ENCODE data around the gene NSUN2.

NSUN2 gene

DNA sequence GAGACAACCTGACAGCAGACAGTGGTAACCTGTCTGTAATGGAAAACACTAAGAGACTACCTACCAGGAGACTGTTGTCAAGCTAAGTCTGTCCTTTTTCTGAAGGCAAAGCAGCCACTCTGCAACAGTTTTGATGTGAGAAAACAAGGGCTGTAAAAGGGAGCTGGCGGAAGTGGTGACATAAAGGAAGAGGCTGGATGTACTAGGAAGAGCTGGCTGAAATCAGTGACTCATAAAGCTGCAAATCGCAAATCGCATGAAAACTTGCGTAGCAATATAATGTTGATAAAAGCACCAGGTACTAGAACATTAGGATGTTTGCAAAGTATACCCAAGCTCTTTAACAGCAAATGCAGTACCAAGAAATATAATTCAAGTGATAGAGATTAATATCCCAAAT is 1.4 kb downstream of the NSUN2 start:
- Histone ChIP-seq H3K36me3 (ENCODE audit: control insufficient read depth, insufficient read depth, low read length) (peaks cover 56% of the 10 kb centered on the region), H3K4me1 (ENCODE audit: control insufficient read depth, insufficient read depth, low read length, poor library complexity, severe bottlenecking) (peaks cover 10% of the 10 kb centered on the region), H3K9me3 (ENCODE audit: control insufficient read depth, low read length) (no peaks in the 10 kb centered on the region), H3K4me3 (ENCODE audit: extremely low read depth, insufficient read depth, low read length, poor library complexity, severe bottlenecking) (peak overlapping the region; percentile 94), H3K27ac (ENCODE audit: low read depth, low read length, severe bottlenecking) (no peak overlapping the region)
- WGBS, 2 experiments (ENCODE audit: insufficient coverage in 2 of 2): 91 to 100% methylated on average over 1 to 4 of the region's 4 CpGs

DNA sequence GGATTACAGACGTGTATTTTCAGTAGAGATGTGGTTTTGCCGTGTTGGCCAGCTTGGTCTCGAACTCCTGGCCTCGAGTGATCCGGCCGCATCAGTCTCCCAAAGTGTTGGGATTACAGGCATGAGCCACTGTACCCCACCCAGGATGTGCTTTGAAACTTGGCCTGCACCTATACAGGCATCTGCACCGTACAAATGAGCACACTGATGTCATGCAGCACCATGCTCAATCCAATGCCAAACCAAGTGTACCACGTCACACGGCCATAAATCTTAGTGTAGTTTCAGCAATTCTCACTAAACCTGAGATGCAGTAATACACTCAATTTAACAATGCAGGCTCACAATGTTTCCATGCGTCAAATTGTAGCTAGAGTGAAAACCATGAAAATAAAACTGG is 6.3 kb downstream of the NSUN2 start:
- peaks cover 93% of the 10 kb centered on the region for H3K36me3 ChIP-seq (ENCODE audit: control insufficient read depth, insufficient read depth, low read length)
- no peak overlapping the region for H3K4me3 ChIP-seq (ENCODE audit: extremely low read depth, insufficient read depth, low read length, poor library complexity, severe bottlenecking)
- H3K27ac ChIP-seq (ENCODE audit: low read depth, low read length, severe bottlenecking): no peak overlapping the region
- H3K4me1 ChIP-seq (ENCODE audit: control insufficient read depth, insufficient read depth, low read length, poor library complexity, severe bottlenecking): peaks cover 4% of the 10 kb centered on the region
- WGBS, 2 experiments (ENCODE audit: insufficient coverage in 2 of 2): 96 to 97% methylated on average over 10 of the region's 10 CpGs
- H3K9me3 ChIP-seq (ENCODE audit: control insufficient read depth, low read length): no peaks in the 10 kb centered on the region

DNA sequence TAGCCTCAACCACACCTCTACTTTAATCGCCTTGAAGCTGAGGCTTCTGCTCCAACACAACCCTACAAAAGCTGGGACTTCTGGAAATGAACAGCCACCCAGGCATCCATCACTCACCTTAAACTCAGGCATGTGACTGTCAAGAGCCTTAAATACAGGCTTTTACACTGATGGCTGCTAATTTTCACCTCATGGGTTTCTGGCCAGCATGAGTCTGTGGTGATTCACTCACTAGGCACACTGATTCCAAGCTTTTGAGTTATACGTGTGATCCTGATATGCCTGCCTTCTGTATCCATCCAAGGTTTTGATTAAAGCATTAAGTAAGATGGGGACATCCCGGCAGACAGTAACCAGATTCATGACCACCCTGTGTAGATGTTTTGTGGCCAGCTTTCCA is 8.9 kb downstream of the NSUN2 start:
- Histone ChIP-seq H3K4me1 (ENCODE audit: control insufficient read depth, insufficient read depth, low read length, poor library complexity, severe bottlenecking) (no peaks in the 10 kb centered on the region), H3K4me3 (ENCODE audit: extremely low read depth, insufficient read depth, low read length, poor library complexity, severe bottlenecking) (no peak overlapping the region), H3K36me3 (ENCODE audit: control insufficient read depth, insufficient read depth, low read length) (peaks cover 93% of the 10 kb centered on the region), H3K27ac (ENCODE audit: low read depth, low read length, severe bottlenecking) (no peak overlapping the region), H3K9me3 (ENCODE audit: control insufficient read depth, low read length) (no peaks in the 10 kb centered on the region)
- 76 to 100% methylated on average over 1 to 3 of the region's 3 CpGs for WGBS, 2 experiments (ENCODE audit: insufficient coverage in 2 of 2)

DNA sequence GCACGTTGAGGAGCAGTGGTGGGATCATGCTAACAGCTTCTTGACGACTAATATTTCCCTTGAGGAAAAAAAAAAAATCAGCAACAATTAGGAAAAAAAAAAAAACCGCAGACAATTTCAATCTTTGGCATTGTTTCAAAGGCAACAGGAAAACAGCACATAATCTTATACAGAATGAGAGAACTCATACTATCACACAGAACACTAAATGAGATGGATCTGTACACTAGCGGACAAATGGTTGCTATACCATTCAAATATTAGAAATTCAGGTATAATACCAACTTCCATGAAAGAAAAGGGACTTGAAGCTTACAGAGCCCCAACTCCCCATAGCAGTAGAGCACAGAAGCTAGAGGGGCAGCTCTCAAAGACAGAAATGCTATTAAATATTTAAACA is 9.6 kb downstream of the NSUN2 start:
- no peak overlapping the region for H3K4me3 ChIP-seq (ENCODE audit: extremely low read depth, insufficient read depth, low read length, poor library complexity, severe bottlenecking)
- no peak overlapping the region for H3K27ac ChIP-seq (ENCODE audit: low read depth, low read length, severe bottlenecking)
- 87 to 90% methylated on average over 2 of the region's 4 CpGs for WGBS, 2 experiments (ENCODE audit: insufficient coverage in 2 of 2)
- H3K36me3 ChIP-seq (ENCODE audit: control insufficient read depth, insufficient read depth, low read length): peaks cover 91% of the 10 kb centered on the region
- H3K4me1 ChIP-seq (ENCODE audit: control insufficient read depth, insufficient read depth, low read length, poor library complexity, severe bottlenecking): no peaks in the 10 kb centered on the region
- no peaks in the 10 kb centered on the region for H3K9me3 ChIP-seq (ENCODE audit: control insufficient read depth, low read length)

DNA sequence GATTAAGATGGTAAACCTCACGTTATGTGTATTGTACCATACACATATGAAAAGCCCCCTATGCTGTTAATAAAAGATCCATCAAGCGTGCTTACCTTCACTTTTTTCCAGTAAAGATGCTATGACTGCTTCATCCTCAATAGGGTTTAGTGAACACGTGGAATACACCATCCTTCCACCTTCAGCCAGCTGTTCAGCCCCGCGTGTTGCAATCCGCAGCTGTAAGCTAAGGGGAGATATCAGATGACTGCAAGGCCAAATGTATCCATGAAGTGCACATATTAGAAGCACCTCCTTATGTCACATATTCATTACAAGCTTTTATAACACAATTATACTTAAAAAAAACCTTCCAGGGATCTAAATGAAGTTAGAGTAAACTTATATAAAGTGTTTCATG is 16.2 kb downstream of the NSUN2 start:
- Histone ChIP-seq H3K4me1 (ENCODE audit: control insufficient read depth, insufficient read depth, low read length, poor library complexity, severe bottlenecking) (no peaks in the 10 kb centered on the region), H3K9me3 (ENCODE audit: control insufficient read depth, low read length) (no peaks in the 10 kb centered on the region), H3K36me3 (ENCODE audit: control insufficient read depth, insufficient read depth, low read length) (peaks cover 92% of the 10 kb centered on the region), H3K4me3 (ENCODE audit: extremely low read depth, insufficient read depth, low read length, poor library complexity, severe bottlenecking) (no peak overlapping the region), H3K27ac (ENCODE audit: low read depth, low read length, severe bottlenecking) (no peak overlapping the region)
- WGBS, 2 experiments (ENCODE audit: insufficient coverage in 2 of 2): 100% methylated on average over 2 of the region's 6 CpGs

DNA sequence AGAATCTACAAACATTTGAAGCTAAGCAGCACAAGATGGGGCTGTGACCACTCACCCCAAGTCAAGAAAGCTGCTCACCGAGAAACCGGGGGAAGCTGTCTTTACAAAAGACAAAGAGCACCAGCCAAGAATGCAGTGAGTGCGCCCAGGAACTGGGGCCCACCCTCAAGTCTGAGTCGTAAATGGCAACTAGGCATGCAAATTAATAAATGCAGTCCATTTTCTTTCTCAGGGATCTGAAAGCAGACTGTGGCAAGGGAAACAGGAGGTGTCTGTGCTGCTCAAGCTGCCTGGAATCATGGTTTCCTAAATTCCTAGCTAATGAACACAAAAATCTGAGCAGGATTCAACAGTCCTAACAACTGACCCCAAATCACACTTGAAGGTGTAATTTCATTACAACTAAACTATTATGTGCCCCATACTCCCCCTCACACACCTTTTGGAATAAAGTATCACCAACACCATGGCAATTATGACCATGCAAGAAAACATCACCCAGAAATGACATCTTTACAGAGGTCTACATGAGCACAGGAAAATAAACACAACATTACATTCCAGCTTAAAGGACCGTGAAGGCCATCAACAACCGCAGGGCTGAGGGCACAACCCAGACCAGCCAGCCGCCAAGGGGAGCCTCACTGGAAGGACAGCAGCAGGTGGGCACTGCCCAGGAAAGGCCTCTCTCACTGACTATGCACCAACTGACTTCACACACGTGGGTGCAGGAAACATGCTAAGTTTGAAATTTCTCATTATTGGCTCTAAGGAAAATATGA is 17.6 kb downstream of the NSUN2 start:
- Histone ChIP-seq H3K36me3 (ENCODE audit: control insufficient read depth, insufficient read depth, low read length) (peaks cover 91% of the 10 kb centered on the region), H3K4me1 (ENCODE audit: control insufficient read depth, insufficient read depth, low read length, poor library complexity, severe bottlenecking) (no peaks in the 10 kb centered on the region), H3K4me3 (ENCODE audit: extremely low read depth, insufficient read depth, low read length, poor library complexity, severe bottlenecking) (no peak overlapping the region), H3K27ac (ENCODE audit: low read depth, low read length, severe bottlenecking) (no peak overlapping the region), H3K9me3 (ENCODE audit: control insufficient read depth, low read length) (no peaks in the 10 kb centered on the region)
- WGBS, 2 experiments (ENCODE audit: insufficient coverage in 2 of 2): 97 to 100% methylated on average over 4 to 7 of the region's 8 CpGs

DNA sequence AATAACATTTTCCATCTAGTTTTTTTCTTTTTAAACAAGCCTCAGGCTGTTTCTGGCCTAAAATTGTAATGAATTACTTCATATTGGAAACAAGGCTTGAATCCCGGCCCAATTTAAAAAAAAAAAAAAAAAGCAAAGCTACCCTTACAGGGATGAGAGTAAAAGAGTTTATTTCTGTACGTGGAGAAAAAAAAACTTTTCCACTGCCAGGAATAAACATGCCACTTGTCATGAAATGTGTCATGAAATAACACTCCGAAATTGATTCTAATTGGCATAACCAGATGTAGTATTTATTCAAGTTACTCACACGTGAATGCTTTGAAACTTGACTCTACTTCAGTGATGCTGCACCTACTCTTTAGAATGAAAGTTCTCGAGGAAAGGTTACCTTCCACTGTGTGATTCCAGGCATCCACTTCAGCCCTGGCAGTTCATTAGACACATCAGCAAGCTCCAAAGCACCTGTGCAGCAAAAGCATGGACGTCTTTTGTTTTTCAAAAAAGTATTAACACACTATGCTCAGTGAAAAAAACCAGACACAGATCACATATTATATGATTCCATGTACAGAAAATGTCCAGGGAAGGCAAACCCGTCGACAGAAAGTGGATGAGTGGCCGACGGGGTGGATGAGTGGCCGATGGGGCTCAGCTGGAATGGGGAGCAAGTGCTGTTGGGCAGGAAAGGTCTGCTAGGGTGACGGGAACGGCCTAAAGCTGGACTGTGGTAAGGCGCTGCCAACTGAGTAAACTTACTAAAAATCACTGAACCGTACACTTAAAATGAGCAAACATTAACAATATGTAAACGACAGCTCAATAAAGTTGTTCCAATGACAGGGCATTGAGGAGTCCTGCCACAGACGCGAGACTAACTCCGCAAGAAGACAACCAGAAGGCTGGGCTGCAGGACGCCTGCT is 21.2 kb downstream of the NSUN2 start:
- H3K27ac ChIP-seq (ENCODE audit: low read depth, low read length, severe bottlenecking): no peak overlapping the region
- H3K4me1 ChIP-seq (ENCODE audit: control insufficient read depth, insufficient read depth, low read length, poor library complexity, severe bottlenecking): no peaks in the 10 kb centered on the region
- WGBS, 2 experiments (ENCODE audit: insufficient coverage in 2 of 2): 94 to 98% methylated on average over 17 of the region's 20 CpGs
- H3K36me3 ChIP-seq (ENCODE audit: control insufficient read depth, insufficient read depth, low read length): peaks cover 96% of the 10 kb centered on the region
- H3K4me3 ChIP-seq (ENCODE audit: extremely low read depth, insufficient read depth, low read length, poor library complexity, severe bottlenecking): no peak overlapping the region
- no peaks in the 10 kb centered on the region for H3K9me3 ChIP-seq (ENCODE audit: control insufficient read depth, low read length)

DNA sequence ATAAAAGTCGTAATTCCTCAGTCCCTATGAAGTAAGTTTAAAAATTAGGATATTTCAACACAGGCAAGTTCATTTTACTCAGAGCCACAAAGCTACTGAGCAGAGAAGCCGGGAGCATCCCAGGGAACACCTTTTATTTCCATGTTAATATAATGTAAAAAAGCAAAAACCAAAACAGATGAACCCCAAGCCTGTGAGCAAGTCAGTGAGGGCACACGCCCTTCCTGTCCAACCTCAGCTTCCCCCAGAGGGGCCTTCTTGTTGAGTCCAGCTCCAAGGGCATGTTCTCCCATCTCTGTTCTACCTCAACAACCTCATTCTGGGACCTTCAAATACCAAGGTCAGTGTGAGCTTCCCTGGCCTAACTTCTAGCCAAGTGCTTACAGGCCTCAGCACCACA is 24.8 kb downstream of the NSUN2 start:
- Histone ChIP-seq H3K9me3 (ENCODE audit: control insufficient read depth, low read length) (no peaks in the 10 kb centered on the region), H3K4me1 (ENCODE audit: control insufficient read depth, insufficient read depth, low read length, poor library complexity, severe bottlenecking) (no peaks in the 10 kb centered on the region), H3K4me3 (ENCODE audit: extremely low read depth, insufficient read depth, low read length, poor library complexity, severe bottlenecking) (no peak overlapping the region), H3K36me3 (ENCODE audit: control insufficient read depth, insufficient read depth, low read length) (peaks cover 98% of the 10 kb centered on the region), H3K27ac (ENCODE audit: low read depth, low read length, severe bottlenecking) (no peak overlapping the region)
- 100% methylated on average over 1 of the region's 3 CpGs; no CpG with 5 or more reads in 1 of the 2 experiments for WGBS, 2 experiments (ENCODE audit: insufficient coverage in 2 of 2)

DNA sequence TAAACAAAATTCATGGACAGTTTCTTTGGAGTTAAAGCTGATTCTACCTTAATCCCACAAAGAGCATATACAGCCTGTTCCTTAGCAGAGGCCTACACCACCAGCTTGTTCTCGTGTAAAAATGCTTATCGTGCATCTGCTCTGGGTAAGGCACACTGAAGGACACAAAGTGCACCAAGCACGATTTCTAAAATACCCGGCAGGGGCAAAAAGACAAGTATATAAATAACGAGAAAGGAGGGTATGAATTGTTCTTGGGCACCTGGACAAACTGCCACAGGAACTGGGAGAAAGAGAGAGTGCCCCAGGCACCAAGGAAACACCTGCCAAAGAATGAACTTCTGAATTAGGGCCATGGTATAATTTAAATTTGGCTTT is 25.3 kb downstream of the NSUN2 start:
- H3K4me1 ChIP-seq (ENCODE audit: control insufficient read depth, insufficient read depth, low read length, poor library complexity, severe bottlenecking): no peaks in the 10 kb centered on the region
- no peak overlapping the region for H3K27ac ChIP-seq (ENCODE audit: low read depth, low read length, severe bottlenecking)
- H3K9me3 ChIP-seq (ENCODE audit: control insufficient read depth, low read length): no peaks in the 10 kb centered on the region
- WGBS, 2 experiments (ENCODE audit: insufficient coverage in 2 of 2): 95 to 96% methylated on average over 4 to 5 of the region's 5 CpGs
- H3K36me3 ChIP-seq (ENCODE audit: control insufficient read depth, insufficient read depth, low read length): peaks cover 98% of the 10 kb centered on the region
- no peak overlapping the region for H3K4me3 ChIP-seq (ENCODE audit: extremely low read depth, insufficient read depth, low read length, poor library complexity, severe bottlenecking)

DNA sequence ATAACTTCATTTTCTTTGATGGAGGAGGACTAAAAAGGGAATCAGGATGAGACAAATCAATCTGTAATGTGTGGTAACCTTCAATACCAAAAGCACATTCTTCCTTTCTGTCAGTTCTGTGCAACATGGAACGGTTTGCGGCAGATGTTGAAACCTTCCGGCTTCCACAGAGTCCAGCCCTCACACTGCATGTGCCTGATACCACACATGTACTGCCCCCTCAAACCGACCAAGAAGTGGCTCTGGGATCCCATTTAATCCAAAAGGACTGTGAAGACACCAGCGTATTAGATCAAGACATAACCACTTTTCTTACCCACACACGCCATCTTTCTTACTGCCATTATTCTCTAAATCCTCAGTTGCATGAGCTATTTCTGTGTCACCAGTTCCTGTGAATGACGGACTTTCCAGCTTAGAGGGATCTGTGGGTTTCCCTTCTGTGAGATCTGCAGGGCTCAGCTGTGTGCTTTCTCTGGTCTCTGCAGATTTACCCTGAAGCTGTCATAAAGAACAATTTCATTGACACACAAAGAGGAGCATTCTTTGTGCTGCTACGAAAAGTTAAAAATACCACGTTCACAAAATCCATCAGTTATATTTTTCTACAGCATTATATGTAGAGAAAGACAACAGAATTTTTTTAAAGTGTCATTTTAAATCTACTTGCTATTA is 25.8 kb downstream of the NSUN2 start:
- Histone ChIP-seq H3K27ac (ENCODE audit: low read depth, low read length, severe bottlenecking) (no peak overlapping the region), H3K9me3 (ENCODE audit: control insufficient read depth, low read length) (no peaks in the 10 kb centered on the region), H3K4me1 (ENCODE audit: control insufficient read depth, insufficient read depth, low read length, poor library complexity, severe bottlenecking) (no peaks in the 10 kb centered on the region), H3K36me3 (ENCODE audit: control insufficient read depth, insufficient read depth, low read length) (peaks cover 98% of the 10 kb centered on the region), H3K4me3 (ENCODE audit: extremely low read depth, insufficient read depth, low read length, poor library complexity, severe bottlenecking) (no peak overlapping the region)
- WGBS, 2 experiments (ENCODE audit: insufficient coverage in 2 of 2): 88 to 92% methylated on average over 5 to 6 of the region's 9 CpGs

All from mesodermal cell (in vitro differentiated cells).